Left colon (tissue), 2 donors: Measurements from ENCODE around the gene JAZF1. TPM values are rescaled to one million over a fixed set of nuclear protein-coding genes. Genes with fewer than 3 reads are reported as not detected.
"Not testable (repeated sequence)": the region's sequence is repeated elsewhere in the genome, so short reads cannot be mapped to it uniquely, and the experiment has no call there.

Experiments used
- ATAC-seq: fragments of 200-7000 bp; cut with Tn5 transposase; one replicate; pipeline ENCODE4 v1.9.1; 2020; ENCODE audit warnings: mild to moderate bottlenecking, moderate library complexity
- DNase-seq, 2 donors: peaks; one replicate each; pipeline ENCODE4 v3.0.0-alpha.2; 2020
- intact Hi-C, 2 donors: fragments of 100-400 bp; cut with DNase I in 1 of 2; cut with micrococcal nuclease in 1 of 2; formaldehyde crosslinking; loops; one replicate each; pipeline versions ENCODE4 v1.11.2 to v1.14.0; 2022; cut with DNase I, micrococcal nuclease
- total RNA-seq, 2 donors: library from RNA; stranded (reverse); fragmentation: NEBNext Ultra II Directional; extraction: Animal tissue kit (Norgen Biotek cat#: 25700); gene quantifications; one replicate each; pipeline ENCODE4 v1.2.1, GENCODE V29; 2021
- donor health status: DM: no; HTN: no; CAD: no.
- donor health status: DM: yes; HTN: yes; CAD: no.

Gene JAZF1
- total RNA-seq, 2 donors from 2014 or later, result 2.8 to 8.3 TPM

GRCh38 chr7:27945058-27945795 lies 235.4 kb downstream of the JAZF1 start:
- no peak for ATAC-seq
- intact Hi-C loops, result no loop called here
- DNase-seq, result no peak

- DNase-seq (no peak), ATAC-seq (no peak)
Measured at GRCh38 chr7:27944643-27945042, 236.0 kb downstream of the JAZF1 start.

GRCh38 chr7:27943241-27943640 lies 237.4 kb downstream of the JAZF1 start:
- no peak for ATAC-seq
- DNase-seq, result no peak
- intact Hi-C loops, result no loop called here

More at GRCh38 chr7:27944643-27945042, 236.0 kb downstream of the JAZF1 start:
- intact Hi-C loops, result no loop called here

GRCh38 chr7:27942711-27943110 lies 237.9 kb downstream of the JAZF1 start:
- ATAC-seq (no peak), DNase-seq (no peak)
- intact Hi-C loops, result no loop called here

- ATAC-seq (no peak), DNase-seq (no peak)
- intact Hi-C loops, result no loop called here
Measured at GRCh38 chr7:27941522-27941921, 239.1 kb downstream of the JAZF1 start.

GRCh38 chr7:27940341-27940740 lies 240.3 kb downstream of the JAZF1 start:
- intact Hi-C loops, result no loop called here
- ATAC-seq, result no peak

GRCh38 chr7:27939893-27940292 lies 240.7 kb downstream of the JAZF1 start:
- DNase-seq, result no peak
- intact Hi-C loops, result no loop called here
- no peak for ATAC-seq

More at GRCh38 chr7:27940341-27940740, 240.3 kb downstream of the JAZF1 start:
- DNase-seq, result no peak

GRCh38 chr7:27936768-27937102 lies 243.9 kb downstream of the JAZF1 start:
- intact Hi-C loops, result no loop called here
- ATAC-seq (no peak), DNase-seq (no peak)

- intact Hi-C loops, result no loop called here
- ATAC-seq (peak; percentile 65), DNase-seq (no peak)
Measured at GRCh38 chr7:27936047-27936767, 244.4 kb downstream of the JAZF1 start.

GRCh38 chr7:27933671-27934565 lies 246.7 kb downstream of the JAZF1 start:
- ATAC-seq (no peak), DNase-seq (no peak)
- intact Hi-C loops, result no loop called here

GRCh38 chr7:27930910-27931476 lies 249.6 kb downstream of the JAZF1 start:
- intact Hi-C loops, result no loop called here
- ATAC-seq, result no peak
- no peak for DNase-seq

- no peak for ATAC-seq
- intact Hi-C loops, result loop anchor here in 1 of 2 donors (10.0 kb wide), 1 partner anchor 714 kb away; no protein-coding TSS in a partner anchor
Measured at GRCh38 chr7:27929127-27929526, 251.5 kb downstream of the JAZF1 start.

GRCh38 chr7:27928001-27928400 lies 252.6 kb downstream of the JAZF1 start:
- intact Hi-C loops, result loop anchor here in 1 of 2 donors (10.0 kb wide), 1 partner anchor 713 kb away; no protein-coding TSS in a partner anchor
- DNase-seq, result no peak
- ATAC-seq, result no peak

More at GRCh38 chr7:27929127-27929526, 251.5 kb downstream of the JAZF1 start:
- no peak for DNase-seq

GRCh38 chr7:27925573-27926201 lies 254.9 kb downstream of the JAZF1 start:
- intact Hi-C loops, result loop anchor here in 1 of 2 donors (10.0 kb wide), 1 partner anchor 711 kb away; no protein-coding TSS in a partner anchor
- DNase-seq, result no peak
- ATAC-seq, result no peak

GRCh38 chr7:27923642-27923980 lies 257.0 kb downstream of the JAZF1 start:
- ATAC-seq (no peak), DNase-seq (no peak)
- intact Hi-C loops, result loop anchor here in 1 of 2 donors (10.0 kb wide), 1 partner anchor 709 kb away; no protein-coding TSS in a partner anchor

GRCh38 chr7:27922907-27923641 lies 257.5 kb downstream of the JAZF1 start:
- intact Hi-C loops, result loop anchor here in 1 of 2 donors (10.0 kb wide), 1 partner anchor 708 kb away; no protein-coding TSS in a partner anchor
- no peak for ATAC-seq
- DNase-seq, result no peak

- intact Hi-C loops, result loop anchor here in 1 of 2 donors (10.0 kb wide), 1 partner anchor 708 kb away; no protein-coding TSS in a partner anchor
Measured at GRCh38 chr7:27922389-27922788, 258.2 kb downstream of the JAZF1 start.

More at GRCh38 chr7:27922389-27922788, 258.2 kb downstream of the JAZF1 start:
- DNase-seq, ATAC-seq: not testable (repeated sequence)
